Keratinocyte (primary cell): ENCODE measurements around the gene WASHC4.

ENCODE experiments used
- EZH2 ChIP-seq: IDR thresholded peaks from one replicate; pipeline ENCODE4 v1.6.1; 2012; ENCODE audit warnings: inconsistent platforms, mild to moderate bottlenecking, low read length, moderate library complexity
- TF ChIP-seq, protein P1 (sequence below), 3 experiments: IDR thresholded peaks in 1 of 3; conservative IDR thresholded peaks in 1 of 3; optimal IDR thresholded peaks in 1 of 3; 2 replicates in 2 of 3; 3 replicates in 1 of 3; pipeline versions ENCODE3 to v1.5.1; 2011; ENCODE audit warnings: low read length in 3 of 3, mild to moderate bottlenecking in 3 of 3, moderate library complexity in 2 of 3, control low read depth in 1 of 3, inconsistent platforms in 1 of 3; ENCODE audit not compliant: insufficient read depth in 2 of 3; ENCODE audit errors: extremely low read depth in 1 of 3

DNA sequence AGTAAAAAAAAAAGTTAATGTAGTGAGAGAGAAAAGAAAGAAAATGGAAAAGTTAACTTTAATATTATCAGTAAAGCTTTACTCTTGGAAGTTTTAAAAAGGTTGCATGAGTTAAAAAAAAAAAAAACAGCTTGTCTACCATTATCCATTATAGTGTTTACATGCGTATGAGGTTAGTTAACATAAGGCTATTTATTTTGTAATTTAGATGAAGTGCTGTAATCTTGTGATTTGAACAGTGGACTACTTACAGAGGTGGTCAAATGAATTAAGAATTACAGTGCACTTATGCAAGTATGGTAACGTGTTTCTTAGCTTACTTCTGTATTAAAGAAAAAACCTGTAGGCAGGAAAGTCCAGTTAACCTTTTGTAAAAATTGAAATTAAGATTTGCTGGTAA lies 30.7 kb downstream of the WASHC4 start:
- TF ChIP-seq, protein P1, sequence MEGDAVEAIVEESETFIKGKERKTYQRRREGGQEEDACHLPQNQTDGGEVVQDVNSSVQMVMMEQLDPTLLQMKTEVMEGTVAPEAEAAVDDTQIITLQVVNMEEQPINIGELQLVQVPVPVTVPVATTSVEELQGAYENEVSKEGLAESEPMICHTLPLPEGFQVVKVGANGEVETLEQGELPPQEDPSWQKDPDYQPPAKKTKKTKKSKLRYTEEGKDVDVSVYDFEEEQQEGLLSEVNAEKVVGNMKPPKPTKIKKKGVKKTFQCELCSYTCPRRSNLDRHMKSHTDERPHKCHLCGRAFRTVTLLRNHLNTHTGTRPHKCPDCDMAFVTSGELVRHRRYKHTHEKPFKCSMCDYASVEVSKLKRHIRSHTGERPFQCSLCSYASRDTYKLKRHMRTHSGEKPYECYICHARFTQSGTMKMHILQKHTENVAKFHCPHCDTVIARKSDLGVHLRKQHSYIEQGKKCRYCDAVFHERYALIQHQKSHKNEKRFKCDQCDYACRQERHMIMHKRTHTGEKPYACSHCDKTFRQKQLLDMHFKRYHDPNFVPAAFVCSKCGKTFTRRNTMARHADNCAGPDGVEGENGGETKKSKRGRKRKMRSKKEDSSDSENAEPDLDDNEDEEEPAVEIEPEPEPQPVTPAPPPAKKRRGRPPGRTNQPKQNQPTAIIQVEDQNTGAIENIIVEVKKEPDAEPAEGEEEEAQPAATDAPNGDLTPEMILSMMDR (optimal IDR thresholded peaks at IDR 0.05 in 1 of 3, IDR thresholded peaks at IDR 0.05 in 1 of 3, conservative IDR thresholded peaks at IDR 0.05 in 1 of 3; ENCODE audit: extremely low read depth in 1 of 3, insufficient read depth in 2 of 3, low read length in 3 of 3): no peak
- TF ChIP-seq EZH2: no peak
